A549 (cell line): Measurements from ENCODE around the gene WDR38. TPM values are rescaled to one million over a fixed set of nuclear protein-coding genes. Genes with fewer than 3 reads are reported as not detected.

ENCODE experiments used
- ATAC-seq, 2 experiments: fragments of 200-7000 bp in 1 of 2; fragments of >200 bp in 1 of 2; cut with Nextera tagmentation in 1 of 2; cut with Tn5 transposase in 1 of 2; 3 replicates each; pipeline versions ENCODE4 v1.8.0 to v1.9.1; 2018 to 2020; ENCODE audit warnings: mild to moderate bottlenecking in 1 of 2, moderate library complexity in 1 of 2
- CTCF ChIA-PET: fragments of 300-600 bp; sonication (Branson Sonifier 250); formaldehyde crosslinking; extraction: SDS; loops from one replicate; lab custom pipeline; 2021; ENCODE audit warnings: antibody characterized with exemption, inconsistent platforms; lab: Yijun Ruan, JAX
- POLR2A ChIA-PET: fragments of 350-600 bp; formaldehyde crosslinking; extraction: SDS; loops from one replicate; lab custom pipeline; 2021; ENCODE audit warnings: antibody characterized with exemption, inconsistent platforms; lab: Yijun Ruan, JAX
- DNase-seq, 2 experiments: peaks; one replicate each; pipeline versions ENCODE4 v3.0.0 to v3.0.0-alpha.2; 2011 to 2016; ENCODE audit warnings: low read depth in 1 of 2, low spot score in 1 of 2
- FAIRE-seq: peaks from 2 replicates; lab custom pipeline; 2011; peaks lifted over from hg19 to GRCh38; lab: Jason Lieb, UNC
- H3K27ac ChIP-seq, 2 experiments: fragments of >200 bp; sonication (Bioruptor Twin); formaldehyde crosslinking; 3 replicates each; pipeline ENCODE4 v1.5.1; 2016 to 2017
- H3K4me1 ChIP-seq: fragments of >200 bp; sonication (Bioruptor Twin); formaldehyde crosslinking; 3 replicates; pipeline ENCODE4 v1.6.1; 2016
- H3K4me2 ChIP-seq: fragments of >200 bp; sonication (Bioruptor Twin); formaldehyde crosslinking; 3 replicates; pipeline ENCODE4 v1.6.1; 2016
- H3K4me3 ChIP-seq: fragments of >200 bp; sonication (Bioruptor Twin); formaldehyde crosslinking; 3 replicates; pipeline ENCODE4 v1.5.1; 2016
- H3K9me3 ChIP-seq: fragments of >200 bp; sonication (Bioruptor Twin); formaldehyde crosslinking; 3 replicates; pipeline ENCODE4 v1.6.1; 2016
- BHLHE40 ChIP-seq: IDR thresholded peaks from 2 replicates; pipeline ENCODE4 v1.6.1; 2012; ENCODE audit warnings: low read depth, low read length, inconsistent platforms
- CBX2 ChIP-seq: fragments of 200-600 bp; sonication (generic); IDR thresholded peaks from 2 replicates; pipeline ENCODE4 v1.6.1; 2016; ENCODE audit warnings: low read depth, mild to moderate bottlenecking, borderline replicate concordance
- CHD2 ChIP-seq: fragments of 150-350 bp; IDR thresholded peaks from 2 replicates; pipeline ENCODE4 v1.6.1; 2014; ENCODE audit warnings: low read length; ENCODE audit not compliant: partially characterized antibody
- CHD4 ChIP-seq: fragments of 200-600 bp; sonication (generic); IDR thresholded peaks from 2 replicates; pipeline ENCODE4 v1.6.1; 2016; ENCODE audit warnings: antibody characterized with exemption, mild to moderate bottlenecking, borderline replicate concordance
- EHF ChIP-seq: fragments of 250-450 bp; sonication (Bioruptor Pico); IDR thresholded peaks from 2 replicates; pipeline ENCODE4 v1.5.0; 2020; ENCODE audit warnings: mild to moderate bottlenecking
- EP300 ChIP-seq, 2 experiments: fragments of >200 bp; sonication (Bioruptor Twin); formaldehyde crosslinking; IDR thresholded peaks; 2 replicates in 1 of 2; 3 replicates in 1 of 2; pipeline ENCODE4 v1.6.1; 2016 to 2017
- ESRRA ChIP-seq: fragments of 150-350 bp; IDR thresholded peaks from 2 replicates; pipeline ENCODE4 v1.6.1; 2014; ENCODE audit warnings: mild to moderate bottlenecking, low read length, borderline replicate concordance
- HES2 ChIP-seq: fragments of >200 bp; sonication (Bioruptor Twin); formaldehyde crosslinking; IDR thresholded peaks from 2 replicates; pipeline ENCODE4 v1.6.1; 2016
- HOXB13 ChIP-seq: fragments of 250-450 bp; sonication (Bioruptor Pico); IDR thresholded peaks from 2 replicates; pipeline ENCODE4 v1.5.0; 2020; ENCODE audit warnings: low read depth, mild to moderate bottlenecking, moderate library complexity
- JUNB ChIP-seq: fragments of >200 bp; sonication (Bioruptor Twin); formaldehyde crosslinking; IDR thresholded peaks from 2 replicates; pipeline ENCODE4 v1.6.1; 2016
- MAFK ChIP-seq: fragments of 450-650 bp; IDR thresholded peaks from 2 replicates; pipeline ENCODE4 v1.6.1; 2014; ENCODE audit not compliant: partially characterized antibody
- MAZ ChIP-seq: fragments of 150-350 bp; IDR thresholded peaks from 2 replicates; pipeline ENCODE4 v1.6.1; 2014; ENCODE audit warnings: antibody characterized with exemption, low read depth, low read length, borderline replicate concordance
- RAD21 ChIP-seq, 2 experiments: fragments of >200 bp in 1 of 2; sonication (Bioruptor Twin) in 1 of 2; formaldehyde crosslinking in 1 of 2; IDR thresholded peaks in 1 of 2; conservative IDR thresholded peaks in 1 of 2; 2 replicates in 1 of 2; 3 replicates in 1 of 2; pipeline ENCODE4 v1.6.1; 2012 to 2018; ENCODE audit warnings: inconsistent platforms in 1 of 2
- RARB ChIP-seq: fragments of 250-450 bp; sonication (Bioruptor Pico); IDR thresholded peaks from 2 replicates; pipeline ENCODE4 v1.8.0; 2021; ENCODE audit warnings: mild to moderate bottlenecking, moderate library complexity
- RCOR1 ChIP-seq: fragments of 150-350 bp; IDR thresholded peaks from 2 replicates; pipeline ENCODE4 v1.6.1; 2014; ENCODE audit warnings: antibody characterized with exemption, low read length, low read depth
- TFCP2L1 ChIP-seq: fragments of 250-450 bp; sonication (Bioruptor Pico); IDR thresholded peaks from 2 replicates; pipeline ENCODE4 v1.5.0; 2021; ENCODE audit warnings: mild to moderate bottlenecking
- USF2 ChIP-seq: fragments of 450-650 bp; IDR thresholded peaks from 2 replicates; pipeline ENCODE4 v1.6.1; 2014; ENCODE audit warnings: antibody characterized with exemption
- WGBS: methylation state at CpG from one replicate; pipeline ENCODE4 v1.1.6; 2017; ENCODE audit errors: missing lambda C conversion rate; 5-methylcytosine and 5-hydroxymethylcytosine counted together
- polyA plus RNA-seq, 4 experiments: library from polyadenylated mRNA; depleted of rRNA in 3 of 4; stranded (reverse); fragments of >200 nt; fragmentation: RNase III in 1 of 4; extraction: RNeasy Plus Mini Kit Qiagen cat#74134 plus additional on column Dnase treatment in 1 of 4; gene quantifications; 2 replicates in 3 of 4; 3 replicates in 1 of 4; pipeline ENCODE4 v1.2.3, GENCODE V29; 2011 to 2017
- TF ChIP-seq, protein P1 (sequence below): fragments of 250-450 bp; sonication (Bioruptor Pico); IDR thresholded peaks from 2 replicates; pipeline ENCODE4 v1.5.0; 2021; ENCODE audit warnings: mild to moderate bottlenecking, moderate library complexity, borderline replicate concordance
- TF ChIP-seq, protein P2 (sequence below): fragments of 200-600 bp; sonication (generic); IDR thresholded peaks from 2 replicates; pipeline ENCODE4 v1.6.1; 2016; ENCODE audit warnings: antibody characterized with exemption, mild to moderate bottlenecking, moderate library complexity
- TF ChIP-seq, protein P3 (sequence below): IDR thresholded peaks from 2 replicates; pipeline ENCODE4 v1.6.1; 2012

Gene WDR38
- polyA plus RNA-seq, 2 of the 4 experiments (the other 2 are of a cell fraction) = not detected

DNA sequence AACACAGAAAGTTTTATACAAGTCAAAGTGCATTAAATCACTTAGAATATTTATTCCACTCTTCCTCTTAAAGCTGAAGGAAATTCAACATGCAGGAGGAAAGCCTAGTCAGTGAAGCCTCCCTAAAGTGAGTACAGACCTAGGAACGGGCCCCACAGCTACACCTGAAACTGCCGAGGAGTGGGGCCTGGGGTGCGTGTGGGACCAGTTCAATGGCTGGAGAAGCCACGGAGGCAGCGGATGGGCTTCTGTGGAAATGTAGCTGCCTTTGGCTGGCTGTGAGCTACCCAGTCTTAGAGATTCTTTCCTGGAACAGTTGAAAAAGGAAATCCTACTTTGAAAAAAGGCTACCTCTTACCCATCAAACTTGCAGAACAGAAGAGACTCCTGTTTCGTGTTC lies 25.3 kb downstream of the WDR38 start:
- ATAC-seq (no peak), DNase-seq (no peak), FAIRE-seq (no peak)
- WGBS = 92% methylated on average over 6 of the region's 6 CpGs
- ChIA-PET POLR2A (no interaction called here), CTCF (interaction anchor here (0.8 to 2.2 kb wide), 4 partner anchors 9 to 496 kb away, joined by 3 to 9 read pairs (median 6); partner anchors contain the start of gene WDR38)
- Histone ChIP-seq H3K9me3 (no peaks in the 10 kb centered on the region), H3K27ac (no peak overlapping the region), H3K4me1 (no peaks in the 10 kb centered on the region), H3K4me3 (no peak overlapping the region), H3K4me2 (no peak overlapping the region)
- no peak for TF ChIP-seq CHD2
- no peak for TF ChIP-seq MAZ
- TF ChIP-seq CBX2 = no peak

- ChIA-PET POLR2A (no interaction called here), CTCF (interaction anchor here (0.9 to 2.2 kb wide), 4 partner anchors 8 to 27 kb away, joined by 3 to 9 read pairs (median 4); partner anchors contain the start of genes ARPC5L and RPL35)
- no peak for DNase-seq
- no peak for ATAC-seq
- TF ChIP-seq CHD2 = no peak
- no peak for TF ChIP-seq RAD21 (conservative IDR thresholded peaks at IDR 0.05 in 1 of 2, IDR thresholded peaks at IDR 0.05 in 1 of 2)
- no peak for TF ChIP-seq EP300 (IDR thresholded peaks at IDR 0.05)
- no peak for TF ChIP-seq BHLHE40
- no peak for TF ChIP-seq CBX2
- TF ChIP-seq RARB = no peak
- TF ChIP-seq, protein P1, sequence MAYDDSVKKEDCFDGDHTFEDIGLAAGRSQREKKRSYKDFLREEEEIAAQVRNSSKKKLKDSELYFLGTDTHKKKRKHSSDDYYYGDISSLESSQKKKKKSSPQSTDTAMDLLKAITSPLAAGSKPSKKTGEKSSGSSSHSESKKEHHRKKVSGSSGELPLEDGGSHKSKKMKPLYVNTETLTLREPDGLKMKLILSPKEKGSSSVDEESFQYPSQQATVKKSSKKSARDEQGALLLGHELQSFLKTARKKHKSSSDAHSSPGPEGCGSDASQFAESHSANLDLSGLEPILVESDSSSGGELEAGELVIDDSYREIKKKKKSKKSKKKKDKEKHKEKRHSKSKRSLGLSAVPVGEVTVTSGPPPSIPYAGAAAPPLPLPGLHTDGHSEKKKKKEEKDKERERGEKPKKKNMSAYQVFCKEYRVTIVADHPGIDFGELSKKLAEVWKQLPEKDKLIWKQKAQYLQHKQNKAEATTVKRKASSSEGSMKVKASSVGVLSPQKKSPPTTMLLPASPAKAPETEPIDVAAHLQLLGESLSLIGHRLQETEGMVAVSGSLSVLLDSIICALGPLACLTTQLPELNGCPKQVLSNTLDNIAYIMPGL = no peak
- TF ChIP-seq RCOR1 = no peak
- TF ChIP-seq, protein P2, sequence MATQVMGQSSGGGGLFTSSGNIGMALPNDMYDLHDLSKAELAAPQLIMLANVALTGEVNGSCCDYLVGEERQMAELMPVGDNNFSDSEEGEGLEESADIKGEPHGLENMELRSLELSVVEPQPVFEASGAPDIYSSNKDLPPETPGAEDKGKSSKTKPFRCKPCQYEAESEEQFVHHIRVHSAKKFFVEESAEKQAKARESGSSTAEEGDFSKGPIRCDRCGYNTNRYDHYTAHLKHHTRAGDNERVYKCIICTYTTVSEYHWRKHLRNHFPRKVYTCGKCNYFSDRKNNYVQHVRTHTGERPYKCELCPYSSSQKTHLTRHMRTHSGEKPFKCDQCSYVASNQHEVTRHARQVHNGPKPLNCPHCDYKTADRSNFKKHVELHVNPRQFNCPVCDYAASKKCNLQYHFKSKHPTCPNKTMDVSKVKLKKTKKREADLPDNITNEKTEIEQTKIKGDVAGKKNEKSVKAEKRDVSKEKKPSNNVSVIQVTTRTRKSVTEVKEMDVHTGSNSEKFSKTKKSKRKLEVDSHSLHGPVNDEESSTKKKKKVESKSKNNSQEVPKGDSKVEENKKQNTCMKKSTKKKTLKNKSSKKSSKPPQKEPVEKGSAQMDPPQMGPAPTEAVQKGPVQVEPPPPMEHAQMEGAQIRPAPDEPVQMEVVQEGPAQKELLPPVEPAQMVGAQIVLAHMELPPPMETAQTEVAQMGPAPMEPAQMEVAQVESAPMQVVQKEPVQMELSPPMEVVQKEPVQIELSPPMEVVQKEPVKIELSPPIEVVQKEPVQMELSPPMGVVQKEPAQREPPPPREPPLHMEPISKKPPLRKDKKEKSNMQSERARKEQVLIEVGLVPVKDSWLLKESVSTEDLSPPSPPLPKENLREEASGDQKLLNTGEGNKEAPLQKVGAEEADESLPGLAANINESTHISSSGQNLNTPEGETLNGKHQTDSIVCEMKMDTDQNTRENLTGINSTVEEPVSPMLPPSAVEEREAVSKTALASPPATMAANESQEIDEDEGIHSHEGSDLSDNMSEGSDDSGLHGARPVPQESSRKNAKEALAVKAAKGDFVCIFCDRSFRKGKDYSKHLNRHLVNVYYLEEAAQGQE = no peak
- no peak for TF ChIP-seq EHF (CRISPR knock-in tag)
- TF ChIP-seq HOXB13 = no peak
- no peak for TF ChIP-seq ESRRA
- H3K27ac ChIP-seq = no peak overlapping the region
- no peak for FAIRE-seq
- no peaks in the 10 kb centered on the region for H3K4me1 ChIP-seq
- H3K4me3 ChIP-seq = no peak overlapping the region
- H3K9me3 ChIP-seq = no peaks in the 10 kb centered on the region
- H3K4me2 ChIP-seq = no peak overlapping the region
- 83% methylated on average over 10 of the region's 10 CpGs for WGBS
Measured at GRCh38 chr9:124879226-124879625, 26.0 kb downstream of the WDR38 start.

DNA sequence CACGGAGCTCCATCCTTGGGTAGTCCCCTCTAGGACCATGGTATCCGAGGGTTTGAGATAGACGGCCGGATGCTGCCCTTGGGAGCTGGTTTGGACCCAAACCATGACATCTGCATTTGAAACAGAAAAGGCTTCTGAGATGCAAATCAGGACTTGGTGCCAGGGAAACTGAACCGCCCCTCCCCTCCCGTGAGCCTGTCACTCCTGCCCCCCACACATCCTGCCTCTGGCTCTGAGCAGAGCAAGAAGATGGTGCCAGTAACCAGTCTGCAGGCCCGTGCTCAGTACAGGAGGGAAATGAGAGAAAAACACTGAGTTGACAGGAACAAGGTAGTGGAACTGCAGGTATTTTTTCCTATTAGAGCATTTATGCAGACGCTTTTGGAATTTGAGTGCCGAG lies 27.2 kb downstream of the WDR38 start:
- WGBS = 80% methylated on average over 9 of the region's 9 CpGs
- no peak for DNase-seq

More for the DNA sequence above, 27.2 kb downstream of the WDR38 start:
- H3K9me3 ChIP-seq = no peaks in the 10 kb centered on the region
- no peak overlapping the region for H3K4me3 ChIP-seq
- no peak overlapping the region for H3K27ac ChIP-seq
- CTCF ChIA-PET = interaction anchor here (1.5 to 3.5 kb wide), 3 partner anchors 8 to 17 kb away, joined by 3 to 18 read pairs (median 8); no protein-coding TSS in a partner anchor
- FAIRE-seq = no peak
- H3K4me1 ChIP-seq = no peaks in the 10 kb centered on the region
- TF ChIP-seq, protein P3, sequence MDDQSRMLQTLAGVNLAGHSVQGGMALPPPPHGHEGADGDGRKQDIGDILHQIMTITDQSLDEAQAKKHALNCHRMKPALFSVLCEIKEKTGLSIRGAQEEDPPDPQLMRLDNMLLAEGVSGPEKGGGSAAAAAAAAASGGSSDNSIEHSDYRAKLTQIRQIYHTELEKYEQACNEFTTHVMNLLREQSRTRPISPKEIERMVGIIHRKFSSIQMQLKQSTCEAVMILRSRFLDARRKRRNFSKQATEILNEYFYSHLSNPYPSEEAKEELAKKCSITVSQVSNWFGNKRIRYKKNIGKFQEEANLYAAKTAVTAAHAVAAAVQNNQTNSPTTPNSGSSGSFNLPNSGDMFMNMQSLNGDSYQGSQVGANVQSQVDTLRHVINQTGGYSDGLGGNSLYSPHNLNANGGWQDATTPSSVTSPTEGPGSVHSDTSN = no peak
- TF ChIP-seq TFCP2L1 (no peak), MAFK (no peak), CHD4 (no peak), JUNB (no peak), HES2 (no peak), USF2 (no peak), RCOR1 (no peak)
- TF ChIP-seq, all 56 proteins: peak for 0
- no peak for ATAC-seq
- POLR2A ChIA-PET = interaction anchor here (0.5 kb wide), 1 partner anchor 488 kb away, joined by 4 read pairs; no protein-coding TSS in a partner anchor
- H3K4me2 ChIP-seq = no peak overlapping the region
